ENCODE results near the gene SUFU.

The SUFU gene

DNA sequence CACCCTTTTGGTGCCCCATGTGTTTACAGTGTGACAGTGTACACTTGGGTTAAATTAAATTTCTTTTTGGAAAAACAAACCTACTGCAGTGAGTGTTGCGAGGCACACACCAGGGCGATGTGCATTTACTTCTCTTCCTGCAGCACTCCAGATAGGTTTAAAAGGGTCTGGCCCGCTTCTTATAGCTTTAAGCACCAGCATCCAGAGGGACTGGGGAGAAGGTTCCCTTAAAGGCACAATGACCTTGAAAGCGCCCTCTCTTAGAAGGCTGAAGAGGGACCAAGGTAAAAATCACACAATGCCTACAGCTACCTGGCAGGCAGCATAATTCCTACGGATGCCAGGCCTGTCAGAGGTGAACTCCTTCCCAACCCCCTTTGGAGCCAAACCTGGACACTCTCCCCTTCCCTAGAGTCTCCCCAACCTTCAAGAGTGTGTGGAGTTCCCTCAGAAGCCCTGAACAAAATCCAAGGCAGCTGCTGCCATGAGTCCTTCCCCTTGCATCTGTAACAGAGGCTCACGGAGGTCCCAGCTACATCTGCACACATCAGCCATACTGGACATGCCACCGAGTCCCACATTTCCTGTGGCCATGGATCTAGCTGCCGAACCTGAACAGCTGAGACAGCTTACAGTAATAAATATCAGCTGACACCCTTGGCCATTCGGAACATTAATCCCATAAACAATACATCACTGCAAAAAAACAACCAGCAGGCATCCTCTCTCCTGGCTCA lies 173.7 kb downstream of the SUFU start:
- no peak overlapping the region for H3K4me3 ChIP-seq (ENCODE audit: low read depth, low read length)
- peaks cover 54% of the 10 kb centered on the region for H3K4me1 ChIP-seq
- TF ChIP-seq, protein P1, sequence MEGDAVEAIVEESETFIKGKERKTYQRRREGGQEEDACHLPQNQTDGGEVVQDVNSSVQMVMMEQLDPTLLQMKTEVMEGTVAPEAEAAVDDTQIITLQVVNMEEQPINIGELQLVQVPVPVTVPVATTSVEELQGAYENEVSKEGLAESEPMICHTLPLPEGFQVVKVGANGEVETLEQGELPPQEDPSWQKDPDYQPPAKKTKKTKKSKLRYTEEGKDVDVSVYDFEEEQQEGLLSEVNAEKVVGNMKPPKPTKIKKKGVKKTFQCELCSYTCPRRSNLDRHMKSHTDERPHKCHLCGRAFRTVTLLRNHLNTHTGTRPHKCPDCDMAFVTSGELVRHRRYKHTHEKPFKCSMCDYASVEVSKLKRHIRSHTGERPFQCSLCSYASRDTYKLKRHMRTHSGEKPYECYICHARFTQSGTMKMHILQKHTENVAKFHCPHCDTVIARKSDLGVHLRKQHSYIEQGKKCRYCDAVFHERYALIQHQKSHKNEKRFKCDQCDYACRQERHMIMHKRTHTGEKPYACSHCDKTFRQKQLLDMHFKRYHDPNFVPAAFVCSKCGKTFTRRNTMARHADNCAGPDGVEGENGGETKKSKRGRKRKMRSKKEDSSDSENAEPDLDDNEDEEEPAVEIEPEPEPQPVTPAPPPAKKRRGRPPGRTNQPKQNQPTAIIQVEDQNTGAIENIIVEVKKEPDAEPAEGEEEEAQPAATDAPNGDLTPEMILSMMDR (IDR thresholded peaks at IDR 0.05; ENCODE audit: low read depth, low read length): no peak

GRCh38 chr10:102678068-102678400 lies 174.3 kb downstream of the SUFU start:
- Histone ChIP-seq H3K4me1 (peaks cover 51% of the 10 kb centered on the region), H3K36me3 (peaks cover 6% of the 10 kb centered on the region; the same call in 1 of the 2 replicates), H3K9me3 (no peaks in the 10 kb centered on the region), H3K27me3 (no peaks in the 10 kb centered on the region), H3K4me3 (ENCODE audit: low read depth, low read length) (no peak overlapping the region)
- no peak for DNase-seq
- TF ChIP-seq, protein P1 (IDR thresholded peaks at IDR 0.05; ENCODE audit: low read depth, low read length): no peak

More for the DNA sequence above, 173.7 kb downstream of the SUFU start:
- DNase-seq: no peak
- Histone ChIP-seq H3K9me3 (no peaks in the 10 kb centered on the region), H3K36me3 (peaks cover 6% of the 10 kb centered on the region; the same call in 1 of the 2 replicates), H3K27me3 (no peaks in the 10 kb centered on the region)

- peaks cover 44% of the 10 kb centered on the region for H3K4me1 ChIP-seq
- H3K36me3 ChIP-seq: peaks cover 6% of the 10 kb centered on the region; the same call in 1 of the 2 replicates
- no peaks in the 10 kb centered on the region for H3K9me3 ChIP-seq
- TF ChIP-seq, protein P1 (IDR thresholded peaks at IDR 0.05; ENCODE audit: low read depth, low read length): peak; percentile 78
- H3K27me3 ChIP-seq: no peaks in the 10 kb centered on the region
- H3K4me3 ChIP-seq (ENCODE audit: low read depth, low read length): no peak overlapping the region
- peak; percentile 86 for DNase-seq
Measured at GRCh38 chr10:102678842-102679289, 175.1 kb downstream of the SUFU start.

GRCh38 chr10:102679596-102679995 lies 175.8 kb downstream of the SUFU start:
- DNase-seq: no peak
- TF ChIP-seq, protein P1 (IDR thresholded peaks at IDR 0.05; ENCODE audit: low read depth, low read length): no peak
- H3K4me3 ChIP-seq (ENCODE audit: low read depth, low read length): no peak overlapping the region
- peaks cover 42% of the 10 kb centered on the region for H3K4me1 ChIP-seq
- H3K27me3 ChIP-seq: no peaks in the 10 kb centered on the region
- peaks cover 6% of the 10 kb centered on the region; the same call in 1 of the 2 replicates for H3K36me3 ChIP-seq
- H3K9me3 ChIP-seq: no peaks in the 10 kb centered on the region

DNA sequence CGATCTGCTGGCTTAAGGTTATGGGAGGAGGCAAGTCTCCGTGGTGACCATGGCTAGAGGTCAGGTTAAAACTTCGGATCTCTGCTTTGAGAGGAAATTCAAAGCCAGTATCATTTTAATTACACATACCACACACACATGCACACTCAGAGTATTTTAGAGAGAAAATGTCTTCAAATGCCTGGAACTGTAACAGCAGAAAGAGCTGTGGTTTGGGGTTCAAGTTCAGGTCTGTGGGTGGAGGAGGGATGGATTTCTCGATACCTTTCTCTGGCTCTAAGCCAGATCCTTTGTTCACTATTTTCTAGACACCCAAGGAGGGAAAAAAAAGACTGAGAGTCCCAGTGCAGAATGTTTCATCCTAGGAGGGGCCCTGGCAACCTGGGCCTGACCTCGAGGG lies 177.9 kb downstream of the SUFU start:
- Histone ChIP-seq H3K4me1 (peaks cover 29% of the 10 kb centered on the region), H3K9me3 (no peaks in the 10 kb centered on the region), H3K36me3 (peaks cover 10% of the 10 kb centered on the region; the same call in 1 of the 2 replicates), H3K4me3 (ENCODE audit: low read depth, low read length) (no peak overlapping the region), H3K27me3 (no peaks in the 10 kb centered on the region)
- no peak for DNase-seq
- TF ChIP-seq, protein P1 (IDR thresholded peaks at IDR 0.05; ENCODE audit: low read depth, low read length): no peak

DNA sequence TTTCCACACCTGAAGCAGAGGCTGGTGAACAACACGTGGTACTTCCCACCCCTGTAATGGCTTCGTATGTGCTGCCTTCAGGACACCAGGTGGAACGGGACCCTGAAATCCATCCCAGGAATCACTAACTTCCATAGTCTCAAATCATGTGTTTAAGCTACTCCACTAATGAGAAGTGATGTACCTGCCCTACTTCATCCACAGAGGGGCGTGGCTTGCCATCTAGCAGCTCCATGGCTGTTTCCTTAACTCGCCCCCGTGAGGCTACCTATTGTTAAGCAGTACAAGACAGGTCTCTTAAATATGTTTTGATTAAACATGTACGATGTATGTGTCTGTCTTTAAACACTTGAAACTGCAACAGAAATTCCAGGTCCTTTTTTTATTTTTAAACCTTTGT lies 178.6 kb downstream of the SUFU start:
- Histone ChIP-seq H3K9me3 (no peaks in the 10 kb centered on the region), H3K27me3 (no peaks in the 10 kb centered on the region), H3K4me1 (peaks cover 22% of the 10 kb centered on the region), H3K36me3 (peaks cover 10% of the 10 kb centered on the region; the same call in 1 of the 2 replicates), H3K4me3 (ENCODE audit: low read depth, low read length) (no peak overlapping the region)
- DNase-seq: no peak
- TF ChIP-seq, protein P1 (IDR thresholded peaks at IDR 0.05; ENCODE audit: low read depth, low read length): no peak

All from BE2C (cell line).